ENCODE measurements around the gene SLC35E1.

- no peak for TF ChIP-seq CTCF (IDR thresholded peaks at IDR 0.05; ENCODE audit: insufficient read depth, low read length, poor library complexity, severe bottlenecking)
- no peak for TF ChIP-seq EZH2phosphoT487 (conservative IDR thresholded peaks at IDR 0.05; ENCODE audit: low read length)
Observed at GRCh38 chr19:16598848-16599247, 26.6 kb upstream of the SLC35E1 start.

Data from SU-DHL-6 (cell line).